GM12892 (cell line): ENCODE measurements around the gene STPG3.

Experiments used
- POLR2A ChIP-seq: IDR thresholded peaks from 2 replicates; pipeline ENCODE4 v1.6.1; 2011; ENCODE audit warnings: low read depth, low read length, control low read depth
- POLR2AphosphoS5 ChIP-seq: IDR thresholded peaks from 2 replicates; pipeline ENCODE4 v1.6.1; 2011; ENCODE audit warnings: low read depth, low read length, control low read depth
- TAF1 ChIP-seq: IDR thresholded peaks from 2 replicates; pipeline ENCODE4 v1.6.1; 2011; ENCODE audit warnings: low read depth, mild to moderate bottlenecking, control low read depth, low read length, borderline replicate concordance

GRCh38 chr9:137212520-137212919 is 38.6 kb upstream of the STPG3 start:
- TF ChIP-seq POLR2A (no peak), POLR2AphosphoS5 (no peak), TAF1 (no peak)
